ENCODE results near the gene ABCA8. TPM values are rescaled to one million over a fixed set of nuclear protein-coding genes. Genes with fewer than 3 reads are reported as not detected.

Gene ABCA8
- total RNA-seq, 1 donor from 2014 or later, result not detected

- H3K9ac ChIP-seq (ENCODE audit: low read length), result no peak overlapping the region
- no peaks in the 10 kb centered on the region for H4K20me1 ChIP-seq (ENCODE audit: insufficient read depth, low read length)
- H3K27ac ChIP-seq (ENCODE audit: low read depth, low read length), result no peak overlapping the region
- no peaks in the 10 kb centered on the region for H3K9me3 ChIP-seq (ENCODE audit: insufficient read depth, low read depth, low read length)
- H2AFZ ChIP-seq (ENCODE audit: low read depth, low read length), result no peak overlapping the region
- H3K36me3 ChIP-seq (ENCODE audit: insufficient read depth, low read length), result no peaks in the 10 kb centered on the region
- TF ChIP-seq CTCF (IDR thresholded peaks at IDR 0.05; ENCODE audit: insufficient read depth, low read depth, low read length), result no peak
- TF ChIP-seq EZH2 (IDR thresholded peaks at IDR 0.05; ENCODE audit: insufficient read depth, low read length), result no peak
- Mint-ChIP-seq H3K4me1 (ENCODE audit: low read depth, unreplicated experiment) (no peaks in the 10 kb centered on the region), H3K36me3 (ENCODE audit: low read depth, unreplicated experiment) (no peaks in the 10 kb centered on the region), H3K9me3 (ENCODE audit: unreplicated experiment) (no peaks in the 10 kb centered on the region), H3K4me3 (ENCODE audit: unreplicated experiment) (no peak overlapping the region), H3K27me3 (ENCODE audit: low read depth, unreplicated experiment) (no peaks in the 10 kb centered on the region), H3K27ac (ENCODE audit: unreplicated experiment) (no peak overlapping the region)
- no peaks in the 10 kb centered on the region for H3K27me3 ChIP-seq (ENCODE audit: insufficient read depth, low read length)
- FAIRE-seq (no peak), DNase-seq (ENCODE audit: low read depth) (no peak)
- no peaks in the 10 kb centered on the region for H3K4me1 ChIP-seq (ENCODE audit: insufficient read depth, low read length)
- H3K4me3 ChIP-seq (ENCODE audit: insufficient read depth, low read depth, low read length), result no peak overlapping the region
- no peak overlapping the region for H3K4me2 ChIP-seq (ENCODE audit: low read length)
- no peaks in the 10 kb centered on the region for H3K79me2 ChIP-seq (ENCODE audit: insufficient read depth, low read length)
These were observed 16.0 kb downstream of the ABCA8 start for GRCh38 chr17:68939195-68939594.

- no peaks in the 10 kb centered on the region for H3K36me3 Mint-ChIP-seq (ENCODE audit: low read depth, unreplicated experiment)
- H2AFZ ChIP-seq (ENCODE audit: low read depth, low read length), result no peak overlapping the region
- no peaks in the 10 kb centered on the region for H3K79me2 ChIP-seq (ENCODE audit: insufficient read depth, low read length)
- H4K20me1 ChIP-seq (ENCODE audit: insufficient read depth, low read length), result no peaks in the 10 kb centered on the region
- no peak overlapping the region for H3K9ac ChIP-seq (ENCODE audit: low read length)
- TF ChIP-seq CTCF (IDR thresholded peaks at IDR 0.05; ENCODE audit: insufficient read depth, low read depth, low read length) (no peak), EZH2 (IDR thresholded peaks at IDR 0.05; ENCODE audit: insufficient read depth, low read length) (no peak)
- H3K27me3 ChIP-seq (ENCODE audit: insufficient read depth, low read length), result no peaks in the 10 kb centered on the region
- H3K27ac ChIP-seq (ENCODE audit: low read depth, low read length), result no peak overlapping the region
- no peaks in the 10 kb centered on the region for H3K36me3 ChIP-seq (ENCODE audit: insufficient read depth, low read length)
- H3K4me3 ChIP-seq (ENCODE audit: insufficient read depth, low read depth, low read length), result no peak overlapping the region
- no peaks in the 10 kb centered on the region for H3K9me3 Mint-ChIP-seq (ENCODE audit: unreplicated experiment)
- H3K9me3 ChIP-seq (ENCODE audit: insufficient read depth, low read depth, low read length), result no peaks in the 10 kb centered on the region
- no peaks in the 10 kb centered on the region for H3K27me3 Mint-ChIP-seq (ENCODE audit: low read depth, unreplicated experiment)
- H3K4me2 ChIP-seq (ENCODE audit: low read length), result no peak overlapping the region
- H3K4me1 ChIP-seq (ENCODE audit: insufficient read depth, low read length), result no peaks in the 10 kb centered on the region
- no peak for DNase-seq (ENCODE audit: low read depth)
- H3K4me3 Mint-ChIP-seq (ENCODE audit: unreplicated experiment), result no peak overlapping the region
- no peaks in the 10 kb centered on the region for H3K4me1 Mint-ChIP-seq (ENCODE audit: low read depth, unreplicated experiment)
- H3K27ac Mint-ChIP-seq (ENCODE audit: unreplicated experiment), result no peak overlapping the region
- FAIRE-seq, result no peak
These were observed 17.2 kb downstream of the ABCA8 start for GRCh38 chr17:68937890-68938514.

GRCh38 chr17:68927516-68927915 lies 27.7 kb downstream of the ABCA8 start:
- no peaks in the 10 kb centered on the region for H3K9me3 Mint-ChIP-seq (ENCODE audit: unreplicated experiment)
- Histone ChIP-seq H3K4me1 (ENCODE audit: insufficient read depth, low read length) (no peaks in the 10 kb centered on the region), H3K36me3 (ENCODE audit: insufficient read depth, low read length) (no peaks in the 10 kb centered on the region), H3K9me3 (ENCODE audit: insufficient read depth, low read depth, low read length) (no peaks in the 10 kb centered on the region), H3K79me2 (ENCODE audit: insufficient read depth, low read length) (no peaks in the 10 kb centered on the region), H3K4me3 (ENCODE audit: insufficient read depth, low read depth, low read length) (no peak overlapping the region), H4K20me1 (ENCODE audit: insufficient read depth, low read length) (no peaks in the 10 kb centered on the region), H3K9ac (ENCODE audit: low read length) (no peak overlapping the region), H2AFZ (ENCODE audit: low read depth, low read length) (no peak overlapping the region), H3K27ac (ENCODE audit: low read depth, low read length) (no peak overlapping the region), H3K27me3 (ENCODE audit: insufficient read depth, low read length) (no peaks in the 10 kb centered on the region), H3K4me2 (ENCODE audit: low read length) (no peak overlapping the region)
- TF ChIP-seq EZH2 (IDR thresholded peaks at IDR 0.05; ENCODE audit: insufficient read depth, low read length), result no peak
- TF ChIP-seq CTCF (IDR thresholded peaks at IDR 0.05; ENCODE audit: insufficient read depth, low read depth, low read length), result no peak
- no peaks in the 10 kb centered on the region for H3K4me1 Mint-ChIP-seq (ENCODE audit: low read depth, unreplicated experiment)
- no peak overlapping the region for H3K4me3 Mint-ChIP-seq (ENCODE audit: unreplicated experiment)
- no peaks in the 10 kb centered on the region for H3K27me3 Mint-ChIP-seq (ENCODE audit: low read depth, unreplicated experiment)
- no peak for FAIRE-seq
- H3K27ac Mint-ChIP-seq (ENCODE audit: unreplicated experiment), result no peak overlapping the region
- H3K36me3 Mint-ChIP-seq (ENCODE audit: low read depth, unreplicated experiment), result no peaks in the 10 kb centered on the region
- no peak for DNase-seq (ENCODE audit: low read depth)
